ENCODE measurements around the gene EYA2.

The EYA2 gene

DNA sequence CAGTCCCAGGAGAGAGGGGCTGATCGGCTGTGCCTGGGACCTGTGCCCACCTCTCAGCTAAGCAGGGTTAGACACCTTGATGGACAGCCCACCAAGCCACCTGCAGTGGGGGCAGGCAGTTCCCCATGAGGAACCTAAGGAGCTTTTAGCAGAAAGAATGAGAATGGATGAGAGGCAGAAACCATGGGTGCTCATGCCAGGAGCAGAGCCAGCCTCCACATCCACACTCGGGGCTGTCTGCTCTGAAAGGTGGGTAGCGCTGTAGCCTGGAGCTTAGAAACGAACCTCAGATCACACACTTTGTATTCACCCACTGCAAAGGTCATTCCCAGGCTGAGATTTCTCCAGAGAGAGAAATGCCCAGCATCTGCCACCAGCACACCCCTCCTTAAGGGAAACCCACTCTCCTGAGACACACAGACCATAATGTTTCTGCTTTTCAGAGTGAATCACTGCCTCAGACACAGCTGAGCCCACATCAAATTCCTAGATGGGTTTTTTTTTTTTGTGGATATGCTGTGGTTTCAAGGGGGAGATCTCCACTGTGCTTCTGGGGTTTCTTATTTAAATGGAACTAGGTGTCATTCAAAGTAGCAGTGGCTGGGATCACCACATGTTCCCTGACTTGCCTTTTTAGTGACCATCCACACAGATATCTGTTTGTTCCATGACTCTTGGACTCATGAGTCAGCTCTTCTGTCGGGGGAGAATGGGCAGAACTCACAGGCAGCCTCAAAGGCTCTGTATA, 218.9 kb downstream of the EYA2 start:
- no peak overlapping the region for H3K27ac ChIP-seq (ENCODE audit: low read depth in 2 of 2, low read length in 2 of 2)
- no peaks in the 10 kb centered on the region for H3K9me3 ChIP-seq (ENCODE audit: control insufficient read depth in 2 of 2, low read length in 2 of 2)
- H3K9ac ChIP-seq (ENCODE audit: low read depth in 1 of 2, low read length in 2 of 2) = no peak overlapping the region
- no peaks in the 10 kb centered on the region for H3K27me3 ChIP-seq (ENCODE audit: control insufficient read depth in 2 of 2, insufficient read depth in 2 of 2, low read length in 2 of 2)
- no peak overlapping the region for H3K4me3 ChIP-seq (ENCODE audit: low read length in 2 of 2)
- H3K36me3 ChIP-seq (ENCODE audit: control insufficient read depth in 2 of 2, insufficient read depth in 2 of 2, low read length in 2 of 2) = no peaks in the 10 kb centered on the region
- H3K4me1 ChIP-seq (ENCODE audit: control insufficient read depth in 2 of 2, insufficient read depth in 2 of 2, low read length in 2 of 2) = no peaks in the 10 kb centered on the region

GRCh38 chr20:47115694-47116093, 221.1 kb downstream of the EYA2 start:
- no peaks in the 10 kb centered on the region for H3K4me1 ChIP-seq (ENCODE audit: control insufficient read depth in 2 of 2, insufficient read depth in 2 of 2, low read length in 2 of 2)
- no peak overlapping the region for H3K4me3 ChIP-seq (ENCODE audit: low read length in 2 of 2)
- H3K27ac ChIP-seq (ENCODE audit: low read depth in 2 of 2, low read length in 2 of 2) = no peak overlapping the region
- H3K27me3 ChIP-seq (ENCODE audit: control insufficient read depth in 2 of 2, insufficient read depth in 2 of 2, low read length in 2 of 2) = no peaks in the 10 kb centered on the region
- H3K9me3 ChIP-seq (ENCODE audit: control insufficient read depth in 2 of 2, low read length in 2 of 2) = no peaks in the 10 kb centered on the region
- H3K9ac ChIP-seq (ENCODE audit: low read depth in 1 of 2, low read length in 2 of 2) = no peak overlapping the region
- H3K36me3 ChIP-seq (ENCODE audit: control insufficient read depth in 2 of 2, insufficient read depth in 2 of 2, low read length in 2 of 2) = no peaks in the 10 kb centered on the region

- H3K9me3 ChIP-seq (ENCODE audit: control insufficient read depth in 2 of 2, low read length in 2 of 2) = no peaks in the 10 kb centered on the region
- no peak overlapping the region for H3K9ac ChIP-seq (ENCODE audit: low read depth in 1 of 2, low read length in 2 of 2)
- no peak overlapping the region for H3K27ac ChIP-seq (ENCODE audit: low read depth in 2 of 2, low read length in 2 of 2)
- no peak overlapping the region for H3K4me3 ChIP-seq (ENCODE audit: low read length in 2 of 2)
- no peaks in the 10 kb centered on the region for H3K4me1 ChIP-seq (ENCODE audit: control insufficient read depth in 2 of 2, insufficient read depth in 2 of 2, low read length in 2 of 2)
- no peaks in the 10 kb centered on the region for H3K27me3 ChIP-seq (ENCODE audit: control insufficient read depth in 2 of 2, insufficient read depth in 2 of 2, low read length in 2 of 2)
- no peaks in the 10 kb centered on the region for H3K36me3 ChIP-seq (ENCODE audit: control insufficient read depth in 2 of 2, insufficient read depth in 2 of 2, low read length in 2 of 2)
Observed at GRCh38 chr20:47117371-47117770, 222.7 kb downstream of the EYA2 start.

DNA sequence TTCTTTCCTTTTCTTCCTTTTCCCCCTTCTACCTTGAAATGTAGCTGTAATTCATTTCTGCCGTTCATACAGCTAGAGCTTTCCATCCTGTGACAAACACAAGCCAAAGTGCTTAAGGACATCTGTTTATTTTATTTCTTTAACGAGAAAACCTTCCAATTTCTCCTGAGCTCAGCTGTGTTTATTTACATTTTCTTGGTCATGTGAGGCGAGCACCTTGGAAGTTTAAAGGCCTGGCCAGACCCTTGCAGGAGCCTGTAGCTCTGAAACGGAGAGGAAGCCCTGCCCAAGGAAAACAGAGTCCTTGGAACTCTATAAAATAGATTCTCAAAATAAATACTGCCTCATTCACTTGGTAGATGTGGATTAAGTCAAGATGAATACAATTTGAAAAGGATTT, 223.1 kb downstream of the EYA2 start:
- no peaks in the 10 kb centered on the region for H3K9me3 ChIP-seq (ENCODE audit: control insufficient read depth in 2 of 2, low read length in 2 of 2)
- H3K27me3 ChIP-seq (ENCODE audit: control insufficient read depth in 2 of 2, insufficient read depth in 2 of 2, low read length in 2 of 2) = no peaks in the 10 kb centered on the region
- H3K27ac ChIP-seq (ENCODE audit: low read depth in 2 of 2, low read length in 2 of 2) = no peak overlapping the region
- no peak overlapping the region for H3K9ac ChIP-seq (ENCODE audit: low read depth in 1 of 2, low read length in 2 of 2)
- H3K4me3 ChIP-seq (ENCODE audit: low read length in 2 of 2) = no peak overlapping the region
- no peaks in the 10 kb centered on the region for H3K4me1 ChIP-seq (ENCODE audit: control insufficient read depth in 2 of 2, insufficient read depth in 2 of 2, low read length in 2 of 2)
- no peaks in the 10 kb centered on the region for H3K36me3 ChIP-seq (ENCODE audit: control insufficient read depth in 2 of 2, insufficient read depth in 2 of 2, low read length in 2 of 2)

DNA sequence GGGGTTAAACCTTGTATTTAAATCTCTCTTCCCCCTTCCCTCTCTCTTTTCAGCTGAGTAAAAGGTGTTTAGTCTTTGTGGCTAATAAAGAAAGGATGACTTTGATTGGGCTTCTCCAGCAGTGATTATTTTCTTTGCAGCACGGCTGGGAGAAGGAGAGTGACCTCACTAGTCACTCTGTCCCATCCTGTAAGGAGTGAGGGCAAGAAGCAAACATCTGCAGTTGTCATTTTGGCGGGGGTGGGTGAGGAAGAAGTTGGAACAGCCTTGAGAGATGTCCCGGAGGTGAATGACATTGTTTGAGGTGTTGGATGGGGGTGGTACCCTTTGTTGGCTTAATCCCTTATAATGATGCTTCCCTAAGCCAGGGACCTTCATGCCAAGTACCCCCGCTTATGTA, 223.6 kb downstream of the EYA2 start:
- H3K9me3 ChIP-seq (ENCODE audit: control insufficient read depth in 2 of 2, low read length in 2 of 2) = no peaks in the 10 kb centered on the region
- no peaks in the 10 kb centered on the region for H3K4me1 ChIP-seq (ENCODE audit: control insufficient read depth in 2 of 2, insufficient read depth in 2 of 2, low read length in 2 of 2)
- no peak overlapping the region for H3K9ac ChIP-seq (ENCODE audit: low read depth in 1 of 2, low read length in 2 of 2)
- H3K36me3 ChIP-seq (ENCODE audit: control insufficient read depth in 2 of 2, insufficient read depth in 2 of 2, low read length in 2 of 2) = no peaks in the 10 kb centered on the region
- no peaks in the 10 kb centered on the region for H3K27me3 ChIP-seq (ENCODE audit: control insufficient read depth in 2 of 2, insufficient read depth in 2 of 2, low read length in 2 of 2)
- H3K27ac ChIP-seq (ENCODE audit: low read depth in 2 of 2, low read length in 2 of 2) = no peak overlapping the region
- H3K4me3 ChIP-seq (ENCODE audit: low read length in 2 of 2) = no peak overlapping the region

DNA sequence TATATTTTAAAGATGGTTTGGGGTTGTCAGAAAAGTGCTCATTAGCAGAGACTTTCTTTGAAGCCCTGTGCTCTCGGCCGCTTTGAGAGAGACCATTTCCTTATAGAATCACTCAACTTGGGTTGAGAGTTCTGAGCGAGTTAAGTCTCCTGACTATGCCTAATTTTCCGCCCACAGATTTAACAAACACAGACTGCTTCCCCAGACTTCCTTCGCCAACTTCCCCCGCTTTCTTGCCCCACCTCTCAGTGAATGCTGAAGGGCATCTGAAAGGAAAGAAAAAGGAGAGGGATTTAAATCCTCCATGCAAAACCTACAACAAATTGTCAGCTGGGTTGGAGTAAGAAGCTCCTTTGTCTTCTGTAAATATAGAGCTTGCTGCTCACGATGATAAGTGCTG, 224.0 kb downstream of the EYA2 start:
- Histone ChIP-seq H3K27me3 (ENCODE audit: control insufficient read depth in 2 of 2, insufficient read depth in 2 of 2, low read length in 2 of 2) (no peaks in the 10 kb centered on the region), H3K9me3 (ENCODE audit: control insufficient read depth in 2 of 2, low read length in 2 of 2) (no peaks in the 10 kb centered on the region), H3K36me3 (ENCODE audit: control insufficient read depth in 2 of 2, insufficient read depth in 2 of 2, low read length in 2 of 2) (no peaks in the 10 kb centered on the region), H3K9ac (ENCODE audit: low read depth in 1 of 2, low read length in 2 of 2) (no peak overlapping the region), H3K4me3 (ENCODE audit: low read length in 2 of 2) (no peak overlapping the region), H3K4me1 (ENCODE audit: control insufficient read depth in 2 of 2, insufficient read depth in 2 of 2, low read length in 2 of 2) (no peaks in the 10 kb centered on the region), H3K27ac (ENCODE audit: low read depth in 2 of 2, low read length in 2 of 2) (no peak overlapping the region)

DNA sequence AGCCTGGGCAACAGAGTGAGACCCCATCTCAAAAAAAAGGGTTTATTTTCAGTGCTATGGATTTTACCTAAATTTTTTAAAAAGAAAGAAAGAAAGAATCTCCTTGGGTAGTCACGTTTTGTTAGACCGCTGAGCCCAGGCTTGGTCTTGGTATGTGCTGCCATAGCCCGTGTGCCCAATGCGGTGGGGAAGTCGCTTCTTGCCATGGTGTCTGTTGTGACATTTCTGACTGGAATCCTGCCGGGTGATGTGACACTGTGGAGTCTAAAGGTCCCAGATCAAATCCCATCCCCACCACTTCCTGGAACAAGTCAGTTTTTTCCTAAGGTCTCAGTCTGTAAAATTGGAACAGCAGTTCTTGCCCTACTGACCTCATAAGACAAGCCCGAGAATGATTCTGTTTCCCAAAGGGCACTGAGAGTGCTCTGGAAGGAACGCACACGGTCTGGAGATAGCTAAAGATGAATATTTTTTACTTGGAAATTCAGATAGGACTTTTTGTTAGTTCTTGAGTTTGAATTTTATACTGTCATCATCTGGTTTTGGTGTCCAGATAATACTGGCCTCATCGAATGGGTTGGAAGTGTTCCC, 225.8 kb downstream of the EYA2 start:
- Histone ChIP-seq H3K9ac (ENCODE audit: low read depth in 1 of 2, low read length in 2 of 2) (no peak overlapping the region), H3K27ac (ENCODE audit: low read depth in 2 of 2, low read length in 2 of 2) (no peak overlapping the region), H3K4me1 (ENCODE audit: control insufficient read depth in 2 of 2, insufficient read depth in 2 of 2, low read length in 2 of 2) (no peaks in the 10 kb centered on the region), H3K36me3 (ENCODE audit: control insufficient read depth in 2 of 2, insufficient read depth in 2 of 2, low read length in 2 of 2) (no peaks in the 10 kb centered on the region), H3K4me3 (ENCODE audit: low read length in 2 of 2) (no peak overlapping the region), H3K9me3 (ENCODE audit: control insufficient read depth in 2 of 2, low read length in 2 of 2) (no peaks in the 10 kb centered on the region), H3K27me3 (ENCODE audit: control insufficient read depth in 2 of 2, insufficient read depth in 2 of 2, low read length in 2 of 2) (no peaks in the 10 kb centered on the region)

DNA sequence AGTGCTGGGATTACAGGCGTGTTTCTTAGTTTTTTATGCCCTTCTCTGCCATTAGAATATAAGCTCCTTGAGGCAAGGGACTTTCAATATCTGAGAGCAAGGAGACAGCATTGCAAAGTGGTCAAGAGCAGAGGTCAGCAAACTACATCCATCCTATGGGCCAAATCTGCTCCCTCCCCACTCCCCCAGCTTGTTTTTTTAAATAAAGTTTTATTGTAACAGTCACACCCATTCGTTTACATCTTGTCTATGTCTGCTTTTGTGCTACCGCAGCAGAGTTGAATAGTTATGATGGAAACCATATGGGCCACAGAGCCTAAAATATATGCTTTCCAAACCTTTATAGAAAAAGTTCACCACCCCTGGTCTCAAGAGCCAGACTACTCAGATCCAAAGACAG, 227.9 kb downstream of the EYA2 start:
- Histone ChIP-seq H3K4me1 (ENCODE audit: control insufficient read depth in 2 of 2, insufficient read depth in 2 of 2, low read length in 2 of 2) (peaks cover 0 to 2% of the 10 kb centered on the region in 2 donors), H3K27ac (ENCODE audit: low read depth in 2 of 2, low read length in 2 of 2) (no peak overlapping the region), H3K9me3 (ENCODE audit: control insufficient read depth in 2 of 2, low read length in 2 of 2) (no peaks in the 10 kb centered on the region), H3K9ac (ENCODE audit: low read depth in 1 of 2, low read length in 2 of 2) (no peak overlapping the region), H3K4me3 (ENCODE audit: low read length in 2 of 2) (no peak overlapping the region), H3K36me3 (ENCODE audit: control insufficient read depth in 2 of 2, insufficient read depth in 2 of 2, low read length in 2 of 2) (no peaks in the 10 kb centered on the region), H3K27me3 (ENCODE audit: control insufficient read depth in 2 of 2, insufficient read depth in 2 of 2, low read length in 2 of 2) (no peaks in the 10 kb centered on the region)

DNA sequence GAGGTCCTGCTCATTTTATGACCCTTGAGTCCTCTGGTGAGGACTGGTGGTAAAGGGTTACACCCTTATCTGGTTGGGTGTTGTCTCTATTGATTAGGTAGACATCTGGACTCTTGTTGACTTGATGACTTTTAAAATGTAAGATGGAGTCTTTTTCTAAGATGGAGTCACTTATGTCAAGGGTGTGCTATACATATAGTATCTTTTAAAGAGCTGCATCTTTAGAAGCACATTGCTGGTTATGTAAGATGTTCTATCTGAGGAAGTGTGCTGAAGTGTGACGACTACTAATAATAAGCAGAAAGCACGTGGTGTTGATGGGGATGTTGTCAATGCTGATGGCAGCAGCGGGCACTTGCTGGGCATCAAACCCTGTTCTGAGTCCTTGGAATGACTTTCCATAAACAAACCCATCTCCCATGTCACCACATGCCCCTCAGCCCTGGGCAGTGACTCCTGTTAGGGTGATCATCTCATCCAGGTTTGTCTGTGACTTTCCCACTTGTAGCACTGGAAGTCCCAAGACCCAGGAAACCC, 229.6 kb downstream of the EYA2 start:
- Histone ChIP-seq H3K4me3 (ENCODE audit: low read length in 2 of 2) (no peak overlapping the region), H3K27me3 (ENCODE audit: control insufficient read depth in 2 of 2, insufficient read depth in 2 of 2, low read length in 2 of 2) (no peaks in the 10 kb centered on the region), H3K9me3 (ENCODE audit: control insufficient read depth in 2 of 2, low read length in 2 of 2) (no peaks in the 10 kb centered on the region), H3K36me3 (ENCODE audit: control insufficient read depth in 2 of 2, insufficient read depth in 2 of 2, low read length in 2 of 2) (no peaks in the 10 kb centered on the region), H3K9ac (ENCODE audit: low read depth in 1 of 2, low read length in 2 of 2) (no peak overlapping the region), H3K4me1 (ENCODE audit: control insufficient read depth in 2 of 2, insufficient read depth in 2 of 2, low read length in 2 of 2) (peaks cover 0 to 2% of the 10 kb centered on the region in 2 donors), H3K27ac (ENCODE audit: low read depth in 2 of 2, low read length in 2 of 2) (peak overlapping the region in 1 of 2 donors; percentile 58)

DNA sequence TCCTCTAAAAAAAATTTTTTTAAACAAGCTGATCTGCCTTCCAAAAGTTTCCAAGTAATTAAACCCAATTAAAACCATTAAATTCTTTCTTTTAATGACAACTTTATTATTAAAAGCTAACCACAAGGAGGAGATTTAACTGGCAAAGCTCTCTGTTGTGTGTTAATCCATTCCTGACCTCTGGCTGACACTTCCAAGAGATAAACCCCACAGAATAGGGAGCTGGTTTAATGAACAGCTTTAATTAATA, 230.8 kb downstream of the EYA2 start:
- no peaks in the 10 kb centered on the region for H3K9me3 ChIP-seq (ENCODE audit: control insufficient read depth in 2 of 2, low read length in 2 of 2)
- no peaks in the 10 kb centered on the region for H3K27me3 ChIP-seq (ENCODE audit: control insufficient read depth in 2 of 2, insufficient read depth in 2 of 2, low read length in 2 of 2)
- no peak overlapping the region for H3K27ac ChIP-seq (ENCODE audit: low read depth in 2 of 2, low read length in 2 of 2)

More for the DNA sequence above, 230.8 kb downstream of the EYA2 start:
- Histone ChIP-seq H3K36me3 (ENCODE audit: control insufficient read depth in 2 of 2, insufficient read depth in 2 of 2, low read length in 2 of 2) (no peaks in the 10 kb centered on the region), H3K9ac (ENCODE audit: low read depth in 1 of 2, low read length in 2 of 2) (no peak overlapping the region), H3K4me1 (ENCODE audit: control insufficient read depth in 2 of 2, insufficient read depth in 2 of 2, low read length in 2 of 2) (peaks cover 0 to 2% of the 10 kb centered on the region in 2 donors), H3K4me3 (ENCODE audit: low read length in 2 of 2) (no peak overlapping the region)

Data from mucosa of rectum (tissue), 2 donors.